Spleen (tissue), 7 donors: ENCODE results near the gene TSC22D2.

Source experiments
- POLR2A ChIP-seq, 3 donors: fragments of 450-650 bp; IDR thresholded peaks; one replicate each; pipeline ENCODE4 v1.5.1; 2017; ENCODE audit warnings: antibody characterized with exemption in 3 of 3, mild to moderate bottlenecking in 1 of 3
- TF ChIP-seq, protein P1 (sequence below), 11 experiments: fragments of 200-600 bp in 7 of 11; fragments of 450-650 bp in 4 of 11; sonication (generic) in 4 of 11; IDR thresholded peaks in 8 of 11; conservative IDR thresholded peaks in 3 of 11; 1 replicate in 7 of 11; 2 replicates in 4 of 11; pipeline versions ENCODE4 v1.4.0 to v1.8.0; 2016 to 2021; ENCODE audit warnings: antibody characterized with exemption in 11 of 11, inconsistent platforms in 4 of 11, mild to moderate bottlenecking in 1 of 11
- donor health status: DM: no; HTN: no; CAD: no; lungs with moderate emphysema.
- donor health status: DM: no; HTN: no; CAD: no.
- donor health status: DM: no; HTN: no; CAD: no.

DNA sequence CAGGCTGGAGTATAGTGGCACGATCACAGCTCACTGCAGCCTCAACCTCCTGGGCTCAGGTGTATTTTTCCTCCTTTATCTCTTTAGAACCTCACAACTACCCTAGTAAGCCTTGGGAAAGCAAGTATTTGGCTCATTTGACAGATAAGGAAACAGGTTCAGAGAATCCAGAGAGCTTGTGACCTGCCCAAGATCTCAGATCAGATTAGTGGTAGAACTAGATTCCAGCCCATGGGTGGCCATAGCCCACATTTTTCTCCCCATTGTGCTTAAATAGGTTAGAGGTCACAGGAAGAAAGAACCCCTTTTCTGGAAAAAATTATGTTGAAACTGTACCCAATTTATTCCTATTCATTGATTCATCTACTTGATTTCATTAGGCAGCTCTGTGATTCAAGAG lies 64.3 kb downstream of the TSC22D2 start:
- TF ChIP-seq POLR2A (IDR thresholded peaks at IDR 0.05) = no peak
- TF ChIP-seq, protein P1, sequence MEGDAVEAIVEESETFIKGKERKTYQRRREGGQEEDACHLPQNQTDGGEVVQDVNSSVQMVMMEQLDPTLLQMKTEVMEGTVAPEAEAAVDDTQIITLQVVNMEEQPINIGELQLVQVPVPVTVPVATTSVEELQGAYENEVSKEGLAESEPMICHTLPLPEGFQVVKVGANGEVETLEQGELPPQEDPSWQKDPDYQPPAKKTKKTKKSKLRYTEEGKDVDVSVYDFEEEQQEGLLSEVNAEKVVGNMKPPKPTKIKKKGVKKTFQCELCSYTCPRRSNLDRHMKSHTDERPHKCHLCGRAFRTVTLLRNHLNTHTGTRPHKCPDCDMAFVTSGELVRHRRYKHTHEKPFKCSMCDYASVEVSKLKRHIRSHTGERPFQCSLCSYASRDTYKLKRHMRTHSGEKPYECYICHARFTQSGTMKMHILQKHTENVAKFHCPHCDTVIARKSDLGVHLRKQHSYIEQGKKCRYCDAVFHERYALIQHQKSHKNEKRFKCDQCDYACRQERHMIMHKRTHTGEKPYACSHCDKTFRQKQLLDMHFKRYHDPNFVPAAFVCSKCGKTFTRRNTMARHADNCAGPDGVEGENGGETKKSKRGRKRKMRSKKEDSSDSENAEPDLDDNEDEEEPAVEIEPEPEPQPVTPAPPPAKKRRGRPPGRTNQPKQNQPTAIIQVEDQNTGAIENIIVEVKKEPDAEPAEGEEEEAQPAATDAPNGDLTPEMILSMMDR (IDR thresholded peaks at IDR 0.05 in 8 of 11, conservative IDR thresholded peaks at IDR 0.05 in 3 of 11) = no peak
